Right cardiac atrium (tissue), 5 donors: ENCODE results near the gene ZNF146. TPM values are rescaled to one million over a fixed set of nuclear protein-coding genes. Genes with fewer than 3 reads are reported as not detected.
A peak's percentile ranks its signal among the peaks of the same experiment; 100 is the strongest.
"Not testable (repeated sequence)": the region's sequence is repeated elsewhere in the genome, so short reads cannot be mapped to it uniquely, and the experiment has no call there.

Experiments used
- ATAC-seq, 2 donors: fragments of 200-7000 bp; cut with Tn5 transposase; one replicate each; pipeline versions ENCODE4 v1.8.0 to v1.9.1; 2020; ENCODE audit warnings: moderate library complexity in 2 of 2, mild to moderate bottlenecking in 1 of 2
- DNase-seq, 3 donors: peaks; one replicate each; pipeline ENCODE4 v3.0.0-alpha.2; 2020
- H3K27ac ChIP-seq: one replicate; pipeline ENCODE4 v1.5.1; 2013; ENCODE audit warnings: mild to moderate bottlenecking, low read length, control low read depth, moderate library complexity
- H3K27me3 ChIP-seq: one replicate; pipeline ENCODE4 v1.6.1; 2013; ENCODE audit not compliant: control insufficient read depth, insufficient read depth
- H3K4me1 ChIP-seq: one replicate; pipeline ENCODE4 v1.6.1; 2013; ENCODE audit warnings: low read length; ENCODE audit not compliant: control insufficient read depth, insufficient read depth
- H3K4me3 ChIP-seq: one replicate; pipeline ENCODE4 v1.5.1; 2013; ENCODE audit warnings: low read length, control low read depth
- H3K9me3 ChIP-seq: one replicate; pipeline ENCODE4 v1.6.1; 2013; ENCODE audit warnings: low read length; ENCODE audit not compliant: control insufficient read depth
- WGBS: extraction: QIAGEN DNeasy Blood & Tissue Kit; methylation state at CpG from one replicate; pipeline ENCODE4 v1.1.7; 2013; 5-methylcytosine and 5-hydroxymethylcytosine counted together
- intact Hi-C, 4 donors: fragments of 100-400 bp; cut with DNase I; formaldehyde crosslinking; loops; one replicate each; pipeline versions ENCODE4 v1.11.0 to v1.14.0; 2022 to 2023
- polyA plus RNA-seq: library from polyadenylated mRNA; stranded (reverse); fragments of 200-250 nt; gene quantifications from one replicate; pipeline ENCODE4 v1.2.3, GENCODE V29; 2013
- total RNA-seq, 4 donors: library from RNA; stranded (reverse); fragmentation: NEBNext Ultra II Directional; extraction: Animal tissue kit (Norgen Biotek cat#: 25700); gene quantifications; one replicate each; pipeline ENCODE4 v1.2.1, GENCODE V29; 2021
- donor health status: healthy with polysubstance abuse.
- donor health status: DM: no; HTN: yes; CAD: no.
- donor health status: DM: no; HTN: no; CAD: no.
- donor health status: DM: no; HTN: yes; CAD: no; lungs with severe emphysema.
- donor health status: DM: yes; HTN: yes; CAD: no.

The ZNF146 gene
- total and polyA plus RNA-seq, 5 donors, result 18.8 to 45.8 (median 36.7) TPM

DNA sequence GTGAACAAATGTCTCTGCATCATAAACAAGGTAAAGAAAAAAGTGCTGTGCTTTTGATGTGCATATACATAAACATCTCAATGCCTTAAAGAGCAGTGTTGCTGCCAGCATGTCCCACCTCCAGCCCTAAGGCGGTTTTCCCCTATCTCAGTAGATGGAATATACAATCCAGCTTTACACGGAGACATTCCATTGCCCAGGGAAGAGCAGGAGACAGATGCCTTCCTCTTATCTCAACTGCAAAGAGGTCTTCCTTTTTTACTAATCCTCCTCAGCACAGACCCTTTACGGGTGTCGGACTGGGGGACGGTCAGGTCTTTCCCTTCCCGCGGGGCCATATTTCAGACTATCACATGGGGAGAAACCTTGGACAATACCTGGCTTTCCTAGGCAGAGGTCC is 18.7 kb downstream of the ZNF146 start:
- H3K4me1 ChIP-seq, intact Hi-C loops, H3K27ac ChIP-seq, H3K9me3 ChIP-seq, DNase-seq, H3K4me3 ChIP-seq, ATAC-seq, H3K27me3 ChIP-seq: not testable (repeated sequence)
- 55% methylated on average over 7 of the region's 7 CpGs for WGBS

DNA sequence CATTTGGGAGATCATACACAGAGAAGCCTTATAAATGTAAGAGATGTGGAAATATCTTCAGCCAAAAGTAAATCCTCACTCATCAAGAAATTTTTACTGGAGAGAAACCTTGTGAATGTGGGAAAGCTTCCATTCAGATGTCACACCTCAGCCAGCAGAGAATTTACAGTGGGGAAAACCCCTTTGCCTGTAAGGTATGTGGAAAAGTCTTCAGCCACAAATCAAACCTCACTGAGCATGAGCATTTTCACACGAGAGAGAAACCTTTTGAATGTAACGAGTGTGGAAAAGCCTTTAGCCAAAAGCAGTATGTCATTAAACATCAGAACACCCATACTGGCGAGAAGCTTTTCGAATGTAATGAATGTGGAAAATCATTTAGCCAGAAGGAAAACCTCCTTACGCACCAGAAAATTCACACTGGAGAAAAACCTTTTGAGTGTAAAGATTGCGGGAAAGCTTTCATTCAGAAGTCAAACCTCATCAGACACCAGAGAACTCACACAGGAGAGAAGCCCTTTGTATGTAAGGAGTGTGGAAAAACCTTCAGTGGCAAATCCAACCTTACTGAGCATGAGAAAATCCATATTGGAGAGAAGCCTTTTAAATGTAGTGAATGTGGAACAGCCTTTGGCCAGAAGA is 21.5 kb downstream of the ZNF146 start:
- 97% methylated on average over 6 of the region's 6 CpGs for WGBS
- Histone ChIP-seq H3K9me3 (no peaks in the 10 kb centered on the region), H3K4me3 (no peak overlapping the region)

DNA sequence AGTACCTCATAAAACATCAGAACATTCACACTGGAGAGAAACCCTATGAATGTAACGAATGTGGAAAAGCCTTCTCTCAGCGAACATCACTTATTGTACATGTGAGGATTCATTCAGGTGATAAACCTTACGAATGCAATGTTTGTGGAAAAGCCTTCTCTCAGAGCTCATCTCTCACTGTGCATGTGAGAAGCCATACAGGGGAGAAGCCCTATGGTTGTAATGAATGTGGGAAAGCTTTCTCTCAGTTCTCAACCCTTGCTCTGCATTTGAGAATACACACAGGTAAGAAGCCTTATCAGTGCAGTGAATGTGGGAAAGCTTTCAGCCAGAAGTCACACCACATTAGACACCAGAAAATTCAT is 22.0 kb downstream of the ZNF146 start:
- no peak overlapping the region for H3K27ac ChIP-seq
- DNase-seq, result no peak
- H3K9me3 ChIP-seq, result no peaks in the 10 kb centered on the region
- H3K4me1 ChIP-seq, result no peaks in the 10 kb centered on the region
- intact Hi-C loops, result no loop called here
- no peaks in the 10 kb centered on the region for H3K27me3 ChIP-seq
- ATAC-seq, result no peak
- no peak overlapping the region for H3K4me3 ChIP-seq
- over 99% methylated on average over 3 of the region's 3 CpGs for WGBS

More for the DNA sequence above, 21.5 kb downstream of the ZNF146 start:
- H3K27ac ChIP-seq, result no peak overlapping the region
- no peaks in the 10 kb centered on the region for H3K4me1 ChIP-seq
- intact Hi-C loops, result no loop called here
- H3K27me3 ChIP-seq, result no peaks in the 10 kb centered on the region
- DNase-seq (no peak), ATAC-seq (no peak)

DNA sequence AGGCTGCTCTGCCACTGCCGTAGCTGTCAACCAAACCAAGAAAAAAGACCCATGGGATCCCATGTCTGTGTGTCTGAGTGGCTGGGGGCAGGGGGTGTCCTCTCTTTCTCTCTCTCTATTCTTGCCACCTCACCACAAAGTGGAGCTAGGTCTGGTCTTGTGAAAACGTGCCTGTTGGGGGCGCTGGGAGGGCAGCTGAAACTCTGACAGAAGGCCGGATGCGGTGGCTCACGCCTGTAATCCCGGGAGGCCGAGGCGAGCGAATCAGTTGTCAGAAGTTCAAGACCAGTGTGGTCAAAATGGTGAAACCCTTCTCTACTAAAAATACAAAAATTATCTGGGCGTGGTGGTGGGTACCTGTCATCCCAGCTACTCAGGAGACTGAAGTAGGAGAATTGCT is 29.2 kb downstream of the ZNF146 start:
- H3K4me1 ChIP-seq, result no peaks in the 10 kb centered on the region
- no peaks in the 10 kb centered on the region for H3K27me3 ChIP-seq
- no peaks in the 10 kb centered on the region for H3K9me3 ChIP-seq
- no peak overlapping the region for H3K27ac ChIP-seq
- ATAC-seq (no peak), DNase-seq (no peak)
- no peak overlapping the region for H3K4me3 ChIP-seq
- intact Hi-C loops, result no loop called here
- 81% methylated on average over 11 of the region's 11 CpGs for WGBS

DNA sequence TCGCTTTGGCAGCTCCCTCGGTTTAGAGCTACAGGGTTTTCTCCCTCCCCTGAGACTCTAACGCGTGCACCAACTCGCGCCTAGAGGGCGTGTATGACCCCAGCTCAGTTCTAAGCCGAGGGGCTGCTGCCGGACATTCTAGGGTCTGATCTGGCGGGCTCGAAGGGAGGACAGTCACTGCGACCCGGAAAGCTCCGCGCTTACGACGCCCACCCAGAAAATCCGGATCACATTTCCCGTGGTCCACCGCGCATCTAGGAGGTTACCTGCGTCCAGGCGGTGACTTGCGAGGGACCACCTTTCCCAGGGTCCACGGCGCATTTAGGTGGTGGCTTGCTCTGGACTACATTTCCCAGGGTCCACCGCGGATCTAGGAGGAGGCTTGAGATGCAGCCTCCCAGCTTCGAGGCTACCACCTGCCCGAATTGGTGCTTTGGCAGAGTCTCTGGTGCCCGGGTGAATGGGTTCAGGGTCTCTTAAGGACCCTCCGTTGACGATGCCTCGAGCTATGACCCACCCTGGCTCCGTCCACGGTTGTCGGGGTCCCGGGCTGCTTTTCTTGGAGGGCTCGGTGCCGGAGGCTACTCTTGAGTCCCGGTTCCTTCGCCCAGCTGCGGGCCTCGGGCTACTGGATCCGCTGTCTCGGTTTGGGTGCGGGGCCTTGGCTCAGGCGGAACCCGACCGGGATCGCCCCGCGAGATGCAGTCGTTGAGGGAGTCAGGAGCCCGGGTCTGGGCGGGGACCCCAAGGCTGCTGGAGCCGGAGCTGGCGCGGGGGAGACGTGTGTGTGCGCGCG is 30.5 kb downstream of the ZNF146 start:
- intact Hi-C loops, result no loop called here
- Histone ChIP-seq H3K4me1 (no peaks in the 10 kb centered on the region), H3K9me3 (no peaks in the 10 kb centered on the region), H3K27me3 (no peaks in the 10 kb centered on the region), H3K27ac (no peak overlapping the region), H3K4me3 (peak overlapping the region; percentile 37)
- whole genome bisulfite sequencing, result 2% methylated on average over 63 of the region's 63 CpGs
- DNase-seq (peak; percentile 17 to 62 (median 57)), ATAC-seq (peak; percentile 59 to 65)

DNA sequence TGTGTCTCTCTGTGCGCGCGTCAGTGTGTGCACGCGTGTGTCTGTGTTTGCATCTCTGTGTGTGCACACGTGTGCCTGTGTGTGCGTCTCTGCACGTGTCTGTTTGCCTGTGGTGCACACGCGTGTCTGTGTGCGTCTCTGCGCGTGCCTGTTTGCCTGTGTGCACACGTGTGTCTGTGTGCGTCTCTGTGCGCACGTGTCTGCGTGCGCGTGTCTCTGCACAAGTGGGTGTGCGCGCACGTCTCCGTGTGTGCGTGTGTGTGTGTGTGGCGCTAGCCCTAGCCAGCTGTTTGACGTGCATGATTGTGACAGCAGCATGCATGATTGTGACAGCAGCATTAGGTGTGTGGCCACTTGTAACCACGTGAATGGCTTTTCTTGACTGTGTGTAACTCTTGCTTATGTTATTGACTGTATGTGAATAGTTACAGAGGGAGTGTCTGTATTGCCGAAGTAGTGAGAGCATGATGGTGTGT is 31.1 kb downstream of the ZNF146 start:
- Histone ChIP-seq H3K4me3 (peak overlapping the region; percentile 37), H3K4me1 (no peaks in the 10 kb centered on the region), H3K27ac (no peak overlapping the region), H3K9me3 (no peaks in the 10 kb centered on the region), H3K27me3 (no peaks in the 10 kb centered on the region)
- DNase-seq (no peak), ATAC-seq (peak; percentile 30 to 37)
- 26% methylated on average over 29 of the region's 29 CpGs for WGBS
- intact Hi-C loops, result no loop called here

DNA sequence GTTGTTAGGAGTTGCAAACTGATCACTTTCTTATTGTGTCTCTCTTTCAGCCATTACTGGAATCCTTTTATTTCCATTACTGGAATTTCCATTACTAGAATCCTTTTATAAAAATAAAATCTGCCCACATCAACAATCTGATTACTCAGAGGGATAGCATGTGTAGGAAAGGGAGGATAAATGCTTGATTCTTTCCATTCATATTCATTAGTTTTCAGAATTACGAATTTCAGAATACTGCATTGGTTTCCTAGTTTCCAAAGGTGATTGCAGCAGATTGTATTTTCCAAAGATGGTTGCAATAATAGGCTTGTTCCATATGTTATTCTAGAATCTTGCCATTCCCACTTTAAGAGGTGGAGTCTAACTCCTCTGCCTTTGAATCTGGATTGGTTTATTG is 37.1 kb downstream of the ZNF146 start:
- intact Hi-C loops, result no loop called here
- Histone ChIP-seq H3K4me3 (no peak overlapping the region), H3K27ac (no peak overlapping the region), H3K27me3 (no peaks in the 10 kb centered on the region), H3K4me1 (no peaks in the 10 kb centered on the region), H3K9me3 (no peaks in the 10 kb centered on the region)
- WGBS, result 78% methylated on average over 1 of the region's 1 CpG
- ATAC-seq (no peak), DNase-seq (no peak)

DNA sequence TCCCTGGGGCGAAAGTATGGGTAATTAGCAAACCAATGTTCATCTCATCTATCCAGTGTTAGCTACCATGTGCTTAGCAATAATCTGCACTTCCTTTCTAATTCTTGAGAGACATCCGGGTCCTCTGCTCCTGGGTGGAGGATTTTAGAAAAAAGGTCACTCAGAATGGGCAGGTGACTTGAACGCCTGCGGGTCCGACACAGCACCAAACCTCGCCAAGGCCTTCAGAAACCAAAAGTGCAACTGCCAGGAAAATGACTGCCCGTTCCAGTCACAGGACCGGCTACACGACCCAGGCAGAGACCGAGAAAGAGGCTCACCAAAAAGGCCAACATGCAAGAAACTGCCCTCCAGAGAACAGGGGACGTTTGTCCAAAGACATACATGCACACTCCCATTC is 39.9 kb downstream of the ZNF146 start:
- no peak for ATAC-seq
- WGBS, result 84% methylated on average over 11 of the region's 11 CpGs
- no peaks in the 10 kb centered on the region for H3K4me1 ChIP-seq
- intact Hi-C loops, result no loop called here
- no peaks in the 10 kb centered on the region for H3K9me3 ChIP-seq
- DNase-seq, result no peak
- no peak overlapping the region for H3K4me3 ChIP-seq
- no peaks in the 10 kb centered on the region for H3K27me3 ChIP-seq
- no peak overlapping the region for H3K27ac ChIP-seq

DNA sequence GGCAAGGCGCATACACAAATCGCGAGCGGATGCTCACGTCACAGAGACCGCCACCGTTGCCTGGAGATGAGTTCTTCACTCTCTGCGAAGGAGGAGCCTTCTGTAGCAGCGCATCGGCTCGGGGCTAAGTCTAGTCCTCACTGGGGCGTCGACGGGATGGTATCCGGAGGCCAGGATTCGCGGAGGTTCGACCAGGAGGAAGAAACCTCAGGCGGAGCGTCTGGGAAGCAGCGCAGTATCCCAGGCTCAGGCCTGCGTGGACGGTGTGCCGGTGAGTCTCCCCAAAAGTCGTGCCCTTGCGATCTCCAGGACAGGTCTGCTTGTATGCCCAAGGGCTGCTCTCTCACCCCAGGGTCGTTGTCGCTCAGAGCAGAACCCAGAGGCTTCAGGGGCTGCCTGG is 40.4 kb downstream of the ZNF146 start:
- intact Hi-C loops, result no loop called here
- Histone ChIP-seq H3K27ac (no peak overlapping the region), H3K9me3 (no peaks in the 10 kb centered on the region), H3K27me3 (no peaks in the 10 kb centered on the region), H3K4me3 (no peak overlapping the region), H3K4me1 (no peaks in the 10 kb centered on the region)
- WGBS, result 97% methylated on average over 28 of the region's 28 CpGs
- ATAC-seq, result peak in 1 of 2 donors; percentile 14
- no peak for DNase-seq

DNA sequence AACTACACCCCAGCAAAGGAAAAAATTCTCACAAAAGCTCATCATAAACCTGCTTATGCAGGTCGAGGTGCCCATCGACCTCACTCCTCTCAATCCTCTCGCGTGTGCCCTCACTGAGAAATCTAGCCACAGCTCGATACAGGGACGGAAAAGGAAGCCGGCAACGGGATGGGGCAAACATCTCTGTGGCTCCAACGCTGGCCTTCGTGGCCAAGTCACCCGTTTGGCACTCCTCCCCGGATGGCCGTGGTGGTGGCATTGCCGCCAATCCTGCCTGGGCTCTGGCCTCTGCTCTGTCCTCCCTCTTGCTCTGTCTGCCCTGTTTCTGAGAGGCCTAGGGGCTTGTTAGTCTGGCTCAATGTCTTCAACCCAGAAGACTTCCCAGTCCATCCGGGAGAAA is 41.2 kb downstream of the ZNF146 start:
- Histone ChIP-seq H3K9me3 (no peaks in the 10 kb centered on the region), H3K27ac (no peak overlapping the region), H3K4me1 (no peaks in the 10 kb centered on the region), H3K4me3 (no peak overlapping the region), H3K27me3 (no peaks in the 10 kb centered on the region)
- intact Hi-C loops, result no loop called here
- no peak for DNase-seq
- ATAC-seq, result no peak
- 96% methylated on average over 15 of the region's 15 CpGs for WGBS

DNA sequence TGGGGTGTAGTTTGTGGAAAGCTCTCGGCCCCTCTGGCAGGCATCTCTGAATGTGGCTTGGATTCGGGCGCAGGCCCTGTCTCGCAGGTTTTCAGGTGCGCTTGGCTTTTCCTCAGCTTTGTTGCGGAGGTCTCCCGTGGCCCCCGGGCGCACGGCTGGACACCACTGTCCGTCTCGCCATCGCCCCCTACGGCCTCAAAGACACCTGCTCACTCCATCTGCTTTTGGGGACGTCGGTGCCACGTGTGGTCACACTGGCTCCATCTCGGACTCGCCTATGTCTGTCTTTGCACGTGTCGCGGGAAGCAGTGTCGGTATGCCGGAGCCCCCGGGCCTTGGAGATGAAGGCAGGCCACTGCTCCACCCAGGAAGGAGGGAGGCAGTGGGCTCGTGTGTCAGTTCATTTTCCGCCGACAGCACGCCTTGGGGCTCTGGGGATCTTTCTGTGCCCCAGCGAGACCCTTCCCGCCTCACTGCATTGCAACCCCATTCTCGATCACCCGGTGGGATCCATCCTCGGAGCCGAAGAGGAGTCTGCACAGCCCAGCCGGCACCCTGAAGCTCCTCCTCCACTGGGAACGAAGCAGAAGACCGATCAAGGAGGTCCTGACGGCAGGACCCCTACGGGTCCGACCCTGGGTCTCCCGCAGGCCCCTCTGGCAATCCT is 42.1 kb downstream of the ZNF146 start:
- DNase-seq, result peak in 1 of 3 donors; percentile 59
- intact Hi-C loops, result no loop called here
- Histone ChIP-seq H3K4me3 (peak overlapping the region; percentile 43), H3K4me1 (no peaks in the 10 kb centered on the region), H3K27ac (no peak overlapping the region), H3K27me3 (no peaks in the 10 kb centered on the region), H3K9me3 (no peaks in the 10 kb centered on the region)
- 59% methylated on average over 42 of the region's 42 CpGs for WGBS
- ATAC-seq, result peak in 1 of 2 donors; percentile 14
